HUDEP-2 (cell line): ENCODE data around the gene RALGAPA2.

Source experiments
- DNase-seq, 76 experiments: peaks; one replicate each; lab custom pipeline; 2025; ENCODE audit not compliant: unreplicated experiment in 76 of 76; lab: John Stamatoyannopoulos, UW

Gene RALGAPA2

GRCh38 chr20:20414640-20415220 is 297.7 kb downstream of the RALGAPA2 start:
- DNase-seq: no peak

GRCh38 chr20:20413810-20414281 is 298.6 kb downstream of the RALGAPA2 start:
- DNase-seq: no peak

GRCh38 chr20:20412750-20413149 is 299.7 kb downstream of the RALGAPA2 start:
- DNase-seq: no peak

- DNase-seq: no peak
Measured at GRCh38 chr20:20411836-20412235, 300.6 kb downstream of the RALGAPA2 start.

- no peak for DNase-seq
Measured at GRCh38 chr20:20411402-20411801, 301.0 kb downstream of the RALGAPA2 start.

- peak in 48 of 76 experiments; percentile 3 to 57 (median 15) for DNase-seq
Measured at GRCh38 chr20:20410678-20411077, 301.8 kb downstream of the RALGAPA2 start.

GRCh38 chr20:20409331-20409730 is 303.1 kb downstream of the RALGAPA2 start:
- no peak for DNase-seq

- peak in 1 of 76 experiments; percentile 0 for DNase-seq
Measured at GRCh38 chr20:20407891-20408805, 304.3 kb downstream of the RALGAPA2 start.

GRCh38 chr20:20406306-20406705 is 306.1 kb downstream of the RALGAPA2 start:
- no peak for DNase-seq

- DNase-seq: no peak
Measured at GRCh38 chr20:20405623-20406022, 306.8 kb downstream of the RALGAPA2 start.

GRCh38 chr20:20404633-20405032 is 307.8 kb downstream of the RALGAPA2 start:
- no peak for DNase-seq

GRCh38 chr20:20401991-20402390 is 310.5 kb downstream of the RALGAPA2 start:
- DNase-seq: no peak

GRCh38 chr20:20399531-20400500 is 312.6 kb downstream of the RALGAPA2 start:
- DNase-seq: no peak

GRCh38 chr20:20398123-20398522 is 314.3 kb downstream of the RALGAPA2 start:
- no peak for DNase-seq

GRCh38 chr20:20396794-20397193 is 315.6 kb downstream of the RALGAPA2 start:
- DNase-seq: no peak

GRCh38 chr20:20395903-20396568 is 316.4 kb downstream of the RALGAPA2 start:
- no peak for DNase-seq

- DNase-seq: no peak
Measured at GRCh38 chr20:20395087-20395486, 317.4 kb downstream of the RALGAPA2 start.

GRCh38 chr20:20393207-20394120 is 319.0 kb downstream of the RALGAPA2 start:
- no peak for DNase-seq

GRCh38 chr20:20391766-20392165 is 320.7 kb downstream of the RALGAPA2 start:
- DNase-seq: no peak
